CD14-positive monocyte (primary cell): ENCODE measurements around the gene GPLD1. TPM values are rescaled to one million over a fixed set of nuclear protein-coding genes. Genes with fewer than 3 reads are reported as not detected.

Source experiments
- DNase-seq, 3 donors: peaks; one replicate each; pipeline ENCODE4 v3.0.0-alpha.2; 2011 to 2022
- H2AFZ ChIP-seq: 2 replicates; pipeline ENCODE4 v1.6.0; 2012; ENCODE audit warnings: mild to moderate bottlenecking, low read depth, low read length, inconsistent platforms; ENCODE audit not compliant: insufficient read depth, poor library complexity, severe bottlenecking
- H3K27ac ChIP-seq, 2 donors: 1 replicate in 1 of 2; 2 replicates in 1 of 2; pipeline ENCODE4 v1.5.1; 2012 to 2013; ENCODE audit warnings: low read length in 2 of 2, control low read depth in 1 of 2, inconsistent platforms in 1 of 2, low read depth in 1 of 2, mild to moderate bottlenecking in 1 of 2
- H3K27me3 ChIP-seq, 2 donors: one replicate each; pipeline versions ENCODE4 v1.6.0 to v1.6.1; 2011 to 2013; ENCODE audit warnings: low read length in 2 of 2; ENCODE audit not compliant: control insufficient read depth in 2 of 2, insufficient read depth in 2 of 2
- H3K36me3 ChIP-seq, 2 donors: replicated peaks in 1 of 2; 1 replicate in 1 of 2; 2 replicates in 1 of 2; pipeline versions ENCODE4 v1.5.1 to v1.6.1; 2012 to 2013; ENCODE audit warnings: low read length in 2 of 2, control low read depth in 1 of 2, inconsistent platforms in 1 of 2, mild to moderate bottlenecking in 1 of 2; ENCODE audit not compliant: insufficient read depth in 2 of 2, control insufficient read depth in 1 of 2
- H3K4me1 ChIP-seq, 2 donors: 1 replicate in 1 of 2; 2 replicates in 1 of 2; pipeline versions ENCODE4 v1.5.1 to v1.6.1; 2012 to 2013; ENCODE audit warnings: low read length in 2 of 2, control low read depth in 1 of 2, inconsistent platforms in 1 of 2, mild to moderate bottlenecking in 1 of 2, moderate library complexity in 1 of 2; ENCODE audit not compliant: insufficient read depth in 2 of 2, control insufficient read depth in 1 of 2
- H3K4me2 ChIP-seq: replicated peaks from 2 replicates; pipeline ENCODE3; 2012; ENCODE audit warnings: low read length, moderate library complexity, mild to moderate bottlenecking; ENCODE audit not compliant: poor library complexity, severe bottlenecking; ENCODE audit errors: extremely low read depth
- H3K4me3 ChIP-seq, 3 experiments: fragments of 200-600 bp in 1 of 3; sonication (generic) in 1 of 3; replicated peaks in 1 of 3; 1 replicate in 2 of 3; 2 replicates in 1 of 3; pipeline ENCODE4 v1.5.1; 2011 to 2013; ENCODE audit warnings: low read length in 3 of 3, mild to moderate bottlenecking in 3 of 3, control low read depth in 2 of 3, low read depth in 2 of 3, inconsistent platforms in 1 of 3, moderate library complexity in 1 of 3
- H3K79me2 ChIP-seq: 2 replicates; pipeline ENCODE4 v1.6.0; 2012; ENCODE audit warnings: mild to moderate bottlenecking, control low read depth, inconsistent platforms, low read length, moderate library complexity; ENCODE audit not compliant: insufficient read depth
- H3K9ac ChIP-seq: 2 replicates; pipeline ENCODE4 v1.6.0; 2017; ENCODE audit warnings: low read length, mild to moderate bottlenecking; ENCODE audit not compliant: insufficient read depth, poor library complexity, severe bottlenecking
- H3K9me3 ChIP-seq, 2 donors: replicated peaks in 1 of 2; 1 replicate in 1 of 2; 2 replicates in 1 of 2; pipeline versions ENCODE4 v1.5.1 to v1.6.1; 2012 to 2013; ENCODE audit warnings: low read length in 2 of 2, control low read depth in 1 of 2; ENCODE audit not compliant: control insufficient read depth in 1 of 2, insufficient read depth in 1 of 2
- H4K20me1 ChIP-seq: 2 replicates; pipeline ENCODE4 v1.6.0; 2012; ENCODE audit warnings: mild to moderate bottlenecking, low read length, control low read depth, moderate library complexity; ENCODE audit not compliant: insufficient read depth
- H3K27ac Mint-ChIP-seq, 7 donors: one replicate each; pipeline ENCODE4 v1.8.0; 2020; ENCODE audit warnings: mild to moderate bottlenecking in 7 of 7, mixed read lengths in 7 of 7, moderate library complexity in 6 of 7, inconsistent platforms in 2 of 7
- H3K27me3 Mint-ChIP-seq, 3 donors: one replicate each; pipeline ENCODE4 v1.8.0; 2021 to 2022; ENCODE audit warnings: low read depth in 3 of 3, mild to moderate bottlenecking in 3 of 3, mixed read lengths in 3 of 3, moderate library complexity in 3 of 3, inconsistent platforms in 1 of 3
- H3K36me3 Mint-ChIP-seq, 2 donors: one replicate each; pipeline ENCODE4 v1.8.0; 2020; ENCODE audit warnings: mixed read lengths in 2 of 2, inconsistent platforms in 1 of 2, mild to moderate bottlenecking in 1 of 2
- H3K4me1 Mint-ChIP-seq: one replicate; pipeline ENCODE4 v1.8.0; 2020; ENCODE audit warnings: mild to moderate bottlenecking, mixed read lengths
- H3K4me3 Mint-ChIP-seq, 2 donors: one replicate each; pipeline ENCODE4 v1.8.0; 2020; ENCODE audit warnings: mild to moderate bottlenecking in 2 of 2, mixed read lengths in 2 of 2, moderate library complexity in 1 of 2
- H3K9me3 Mint-ChIP-seq, 7 donors: one replicate each; pipeline ENCODE4 v1.8.0; 2020 to 2022; ENCODE audit warnings: mixed read lengths in 7 of 7, mild to moderate bottlenecking in 6 of 7, moderate library complexity in 6 of 7, inconsistent platforms in 2 of 7
- WGBS: methylation state at CpG from one replicate; pipeline ENCODE4 v1.1.5; 2013; ENCODE audit warnings: missing lambda C conversion rate; ENCODE audit not compliant: insufficient coverage; 5-methylcytosine and 5-hydroxymethylcytosine counted together
- intact Hi-C, 2 donors: fragments of 100-400 bp; cut with micrococcal nuclease; formaldehyde crosslinking; loops; one replicate each; pipeline versions ENCODE4 v1.15.0 to v1.15.1; 2023
- polyA plus RNA-seq, 3 donors: library from polyadenylated mRNA; depleted of rRNA in 1 of 3; unstranded in 2 of 3; stranded (reverse) in 1 of 3; fragments of 300-500 nt in 2 of 3; fragments of >200 nt in 1 of 3; fragmentation: Illumina TruSeq in 2 of 3; gene quantifications; 1 replicate in 2 of 3; 2 replicates in 1 of 3; pipeline ENCODE4 v1.2.3, GENCODE V29; 2012 to 2021
- TF ChIP-seq, protein P1 (sequence below): fragments of 200-600 bp; IDR thresholded peaks from one replicate; pipeline ENCODE4 v1.8.0; 2022; ENCODE audit warnings: antibody characterized with exemption, mild to moderate bottlenecking

Gene GPLD1
- polyA plus RNA-seq, 3 donors = not detected

GRCh38 chr6:24454452-24454851 is 34.9 kb downstream of the GPLD1 start:
- Mint-ChIP-seq H3K27me3 (peaks cover 0 to 2% (median 2%) of the 10 kb centered on the region in 3 donors), H3K27ac (no peak overlapping the region), H3K4me3 (no peak overlapping the region), H3K9me3 (no peaks in the 10 kb centered on the region), H3K4me1 (no peaks in the 10 kb centered on the region), H3K36me3 (no peaks in the 10 kb centered on the region)
- H3K4me2 ChIP-seq = no peak overlapping the region
- H3K4me3 ChIP-seq = no peak overlapping the region
- intact Hi-C loops = no loop called here
- no peak overlapping the region for H2AFZ ChIP-seq
- no peaks in the 10 kb centered on the region for H3K36me3 ChIP-seq
- no peaks in the 10 kb centered on the region for H3K79me2 ChIP-seq
- no peaks in the 10 kb centered on the region for H3K9me3 ChIP-seq
- no peaks in the 10 kb centered on the region for H3K4me1 ChIP-seq
- no peak overlapping the region for H3K9ac ChIP-seq
- 89% methylated on average over 3 of the region's 5 CpGs for WGBS
- no peaks in the 10 kb centered on the region for H4K20me1 ChIP-seq
- no peaks in the 10 kb centered on the region for H3K27me3 ChIP-seq
- TF ChIP-seq, protein P1, sequence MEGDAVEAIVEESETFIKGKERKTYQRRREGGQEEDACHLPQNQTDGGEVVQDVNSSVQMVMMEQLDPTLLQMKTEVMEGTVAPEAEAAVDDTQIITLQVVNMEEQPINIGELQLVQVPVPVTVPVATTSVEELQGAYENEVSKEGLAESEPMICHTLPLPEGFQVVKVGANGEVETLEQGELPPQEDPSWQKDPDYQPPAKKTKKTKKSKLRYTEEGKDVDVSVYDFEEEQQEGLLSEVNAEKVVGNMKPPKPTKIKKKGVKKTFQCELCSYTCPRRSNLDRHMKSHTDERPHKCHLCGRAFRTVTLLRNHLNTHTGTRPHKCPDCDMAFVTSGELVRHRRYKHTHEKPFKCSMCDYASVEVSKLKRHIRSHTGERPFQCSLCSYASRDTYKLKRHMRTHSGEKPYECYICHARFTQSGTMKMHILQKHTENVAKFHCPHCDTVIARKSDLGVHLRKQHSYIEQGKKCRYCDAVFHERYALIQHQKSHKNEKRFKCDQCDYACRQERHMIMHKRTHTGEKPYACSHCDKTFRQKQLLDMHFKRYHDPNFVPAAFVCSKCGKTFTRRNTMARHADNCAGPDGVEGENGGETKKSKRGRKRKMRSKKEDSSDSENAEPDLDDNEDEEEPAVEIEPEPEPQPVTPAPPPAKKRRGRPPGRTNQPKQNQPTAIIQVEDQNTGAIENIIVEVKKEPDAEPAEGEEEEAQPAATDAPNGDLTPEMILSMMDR = no peak
- H3K27ac ChIP-seq = no peak overlapping the region
- DNase-seq = no peak

- intact Hi-C loops = no loop called here
- H3K4me2 ChIP-seq = no peak overlapping the region
- H3K79me2 ChIP-seq = no peaks in the 10 kb centered on the region
- WGBS = 86% methylated on average over 9 of the region's 10 CpGs
- no peaks in the 10 kb centered on the region for H3K4me1 ChIP-seq
- TF ChIP-seq, protein P1 = no peak
- H3K4me1 Mint-ChIP-seq = peaks cover 3% of the 10 kb centered on the region
- H3K9me3 Mint-ChIP-seq = no peaks in the 10 kb centered on the region
- H4K20me1 ChIP-seq = no peaks in the 10 kb centered on the region
- H3K27me3 Mint-ChIP-seq = peaks cover 0 to 2% (median 2%) of the 10 kb centered on the region in 3 donors
- DNase-seq = no peak
- H3K27ac Mint-ChIP-seq = no peak overlapping the region
- H2AFZ ChIP-seq = no peak overlapping the region
- H3K4me3 ChIP-seq = no peak overlapping the region
- no peaks in the 10 kb centered on the region for H3K27me3 ChIP-seq
- H3K4me3 Mint-ChIP-seq = no peak overlapping the region
- H3K36me3 Mint-ChIP-seq = no peaks in the 10 kb centered on the region
- no peak overlapping the region for H3K9ac ChIP-seq
- no peak overlapping the region for H3K27ac ChIP-seq
- no peaks in the 10 kb centered on the region for H3K36me3 ChIP-seq
- H3K9me3 ChIP-seq = no peaks in the 10 kb centered on the region
Observed at GRCh38 chr6:24453921-24454320, 35.5 kb downstream of the GPLD1 start.
